Measurements from ENCODE around the gene CCDC169. TPM values are rescaled to one million over a fixed set of nuclear protein-coding genes. Genes with fewer than 3 reads are reported as not detected.

The CCDC169 gene
- total and polyA plus RNA-seq, 2 of the 13 experiments (the other 11 are each of a cell fraction or from before 2014, with no cell fraction given): 0.25 to 0.33 TPM

- TF ChIP-seq ZNF20 (CRISPR knock-in tag; IDR thresholded peaks at IDR 0.05) (no peak), PHF20 (CRISPR knock-in tag; IDR thresholded peaks at IDR 0.05) (0 out of 2 replicates have a peak, but pooled peaks have one; percentile 31), ZKSCAN1 (IDR thresholded peaks at IDR 0.05; ENCODE audit: low read length) (no peak), GLI4 (CRISPR knock-in tag; IDR thresholded peaks at IDR 0.05; ENCODE audit: borderline replicate concordance) (peak; percentile 32; the same call in 1 of the 2 replicates), ZNF207 (IDR thresholded peaks at IDR 0.05; ENCODE audit: borderline replicate concordance) (no peak), TFDP2 (CRISPR knock-in tag; IDR thresholded peaks at IDR 0.05) (peak; percentile 43; the same call in 1 of the 2 replicates), ZNF225 (CRISPR knock-in tag; IDR thresholded peaks at IDR 0.05) (peak; percentile 70; the same call in 1 of the 2 replicates), HNRNPL (IDR thresholded peaks at IDR 0.05; ENCODE audit: low read depth, low read length) (no peak), ZNF3 (CRISPR knock-in tag; IDR thresholded peaks at IDR 0.05) (no peak), ZNF879 (CRISPR knock-in tag; IDR thresholded peaks at IDR 0.05) (no peak), ZUFSP (CRISPR knock-in tag; IDR thresholded peaks at IDR 0.05; ENCODE audit: borderline replicate concordance) (no peak), FOXK1 (CRISPR knock-in tag; IDR thresholded peaks at IDR 0.05; ENCODE audit: borderline replicate concordance, low read depth) (0 out of 2 replicates have a peak, but pooled peaks have one; percentile 25), HDAC1 (CRISPR knock-in tag; IDR thresholded peaks at IDR 0.05) (0 out of 2 replicates have a peak, but pooled peaks have one; percentile 12), HOXA3 (CRISPR knock-in tag; IDR thresholded peaks at IDR 0.05) (peak; percentile 23; the same call in 1 of the 2 replicates), PATZ1 (CRISPR knock-in tag; IDR thresholded peaks at IDR 0.05) (peak; percentile 74), MYC (CRISPR knock-in tag; IDR thresholded peaks at IDR 0.05; ENCODE audit: borderline replicate concordance) (peak; percentile 13; the same call in 1 of the 2 replicates), THRA (CRISPR knock-in tag; IDR thresholded peaks at IDR 0.05; ENCODE audit: borderline replicate concordance) (no peak), ARNT2 (CRISPR knock-in tag; IDR thresholded peaks at IDR 0.05; ENCODE audit: low read depth) (peak; percentile 64; the same call in 1 of the 2 replicates), ZFX (CRISPR knock-in tag; IDR thresholded peaks at IDR 0.05; ENCODE audit: low read depth) (peak; percentile 32)
These were observed 48.8 kb upstream of the CCDC169 start, which contains the start of gene SPART (continued) for GRCh38 chr13:36346222-36347083.
